K562 (cell line): ENCODE measurements around the gene TMED5. TPM values are rescaled to one million over a fixed set of nuclear protein-coding genes. Genes with fewer than 3 reads are reported as not detected.
"Not testable (repeated sequence)": the region's sequence is repeated elsewhere in the genome, so short reads cannot be mapped to it uniquely, and the experiment has no call there.

Source experiments
- ATAC-seq: fragments of 200-7000 bp; cut with Tn5 transposase; 3 replicates; pipeline ENCODE4 v1.9.1; 2020; ENCODE audit warnings: moderate library complexity
- BruUV-seq: library from RNA; stranded (reverse); fragments of 400-500 nt; replicated peaks from 2 replicates; lab custom pipeline; 2021; lab: Mats Ljungman, UMichigan
- CTCF ChIA-PET: fragments of 300-600 bp; formaldehyde crosslinking; extraction: SDS; loops from one replicate; lab custom pipeline; 2021; ENCODE audit warnings: low intra/inter-chr PET ratio; lab: Yijun Ruan, JAX
- POLR2A ChIA-PET: fragments of 300-600, 350-650 bp; sonication (Branson Sonifier 250); formaldehyde crosslinking; extraction: SDS; loops from one replicate; lab custom pipeline; 2021; ENCODE audit warnings: antibody characterized with exemption, inconsistent platforms; lab: Yijun Ruan, JAX
- DNase-seq, 4 experiments: peaks; one replicate each; pipeline versions ENCODE4 v3.0.0 to v3.0.0-alpha.2; 2011 to 2018; ENCODE audit warnings: low spot score in 3 of 4, mixed read lengths in 3 of 4; ENCODE audit errors: extremely low read depth in 1 of 4
- FAIRE-seq: peaks from 2 replicates; lab custom pipeline; 2011; peaks lifted over from hg19 to GRCh38; lab: Jason Lieb, UNC
- H2AFZ ChIP-seq: 2 replicates; pipeline ENCODE4 v1.6.0; 2011; ENCODE audit warnings: low read depth, low read length, control low read depth, inconsistent platforms
- H3K27ac ChIP-seq: fragments of 200-600 bp; 3 replicates; pipeline ENCODE4 v1.8.0; 2011; ENCODE audit warnings: low read depth, mild to moderate bottlenecking, control low read depth, inconsistent platforms, low read length, moderate library complexity, mixed read lengths; ENCODE audit errors: extremely low read depth
- H3K27me3 ChIP-seq, 2 experiments: fragments of 300-600 bp in 1 of 2; 2 replicates in 1 of 2; 3 replicates in 1 of 2; pipeline versions ENCODE4 v1.6.0 to v1.8.0; 2011; ENCODE audit warnings: inconsistent platforms in 2 of 2, low read length in 2 of 2, mild to moderate bottlenecking in 1 of 2, mixed read lengths in 1 of 2, moderate library complexity in 1 of 2; ENCODE audit not compliant: control insufficient read depth in 2 of 2, insufficient read depth in 2 of 2
- H3K36me3 ChIP-seq: fragments of 300-600 bp; 3 replicates; pipeline ENCODE4 v1.8.0; 2011; ENCODE audit warnings: mild to moderate bottlenecking, low read length, inconsistent platforms; ENCODE audit not compliant: control insufficient read depth, insufficient read depth
- H3K4me1 ChIP-seq, 2 experiments: fragments of 200-600 bp in 1 of 2; replicated peaks in 1 of 2; 2 replicates in 1 of 2; 3 replicates in 1 of 2; pipeline versions ENCODE4 v1.5.1 to v1.8.0; 2011; ENCODE audit warnings: inconsistent platforms in 2 of 2, low read length in 2 of 2, mild to moderate bottlenecking in 1 of 2, mixed read lengths in 1 of 2, moderate library complexity in 1 of 2; ENCODE audit not compliant: control insufficient read depth in 2 of 2, insufficient read depth in 2 of 2
- H3K4me2 ChIP-seq: 2 replicates; pipeline ENCODE4 v1.6.1; 2011; ENCODE audit warnings: low read length, control low read depth, inconsistent platforms, mixed read lengths; ENCODE audit not compliant: insufficient read depth
- H3K4me3 ChIP-seq: fragments of 200-600 bp; sonication (generic), shearing (Covaris generic); 2 replicates; pipeline ENCODE4 v1.5.1; 2016; ENCODE audit warnings: control low read depth, inconsistent platforms
- H3K79me2 ChIP-seq: fragments of 200-600 bp; 3 replicates; pipeline ENCODE4 v1.8.0; 2011; ENCODE audit warnings: low read length, inconsistent platforms; ENCODE audit not compliant: control insufficient read depth, insufficient read depth
- H3K9ac ChIP-seq, 2 experiments: 2 replicates each; pipeline versions ENCODE4 v1.6.0 to v1.6.1; 2011; ENCODE audit warnings: low read depth in 2 of 2, low read length in 2 of 2, control low read depth in 1 of 2, inconsistent platforms in 1 of 2, mild to moderate bottlenecking in 1 of 2, mixed read lengths in 1 of 2; ENCODE audit not compliant: insufficient read depth in 1 of 2
- H3K9me1 ChIP-seq: one replicate; pipeline ENCODE4 v1.6.0; 2011; ENCODE audit warnings: inconsistent platforms, mild to moderate bottlenecking, low read length, moderate library complexity; ENCODE audit not compliant: control insufficient read depth, insufficient read depth
- H3K9me3 ChIP-seq: replicated peaks from 2 replicates; pipeline ENCODE4 v1.5.1; 2011; ENCODE audit warnings: low read depth, low read length, inconsistent platforms; ENCODE audit not compliant: control insufficient read depth, insufficient read depth
- H4K20me1 ChIP-seq: replicated peaks from 2 replicates; pipeline ENCODE4 v1.6.1; 2011; ENCODE audit warnings: low read length, inconsistent platforms, mixed read lengths; ENCODE audit not compliant: control insufficient read depth, insufficient read depth
- KAT8 ChIP-seq: fragments of 450-650 bp; IDR thresholded peaks from 2 replicates; pipeline ENCODE4 v1.6.1; 2016; ENCODE audit warnings: low read depth, mild to moderate bottlenecking
- MCM7 ChIP-seq, 2 experiments: fragments of 450-650 bp; IDR thresholded peaks; 2 replicates each; pipeline ENCODE4 v1.6.1; 2016 to 2018
- STAT5A ChIP-seq: IDR thresholded peaks from 2 replicates; pipeline ENCODE4 v1.6.1; 2012; ENCODE audit warnings: low read length, inconsistent platforms, borderline replicate concordance
- ZNF445 ChIP-seq: fragments of 250-450 bp; sonication (Bioruptor Pico); IDR thresholded peaks from 2 replicates; pipeline ENCODE4 v1.4.0; 2020; ENCODE audit warnings: low read depth, mild to moderate bottlenecking, moderate library complexity
- WGBS: fragments of 100-300 bp; shearing (Covaris generic); methylation state at CpG from one replicate; pipeline ENCODE4 v1.1.6; 2016; ENCODE audit warnings: low coverage, mixed read lengths; ENCODE audit not compliant: insufficient coverage; ENCODE audit errors: missing lambda C conversion rate; 5-methylcytosine and 5-hydroxymethylcytosine counted together
- in situ Hi-C: fragments of 300-500 bp; cut with MboI; formaldehyde crosslinking; loops from 4 replicates; pipeline ENCODE4 v1.15.0; 2018; ENCODE audit warnings: inconsistent platforms, mixed read lengths
- intact Hi-C: fragments of 100-400 bp; cut with micrococcal nuclease; formaldehyde crosslinking; loops from 2 replicates; pipeline ENCODE4 v1.14.2; 2022
- polyA plus RNA-seq, 8 experiments: library from polyadenylated mRNA; depleted of rRNA in 4 of 8; stranded (reverse) in 5 of 8; unstranded in 3 of 8; fragments of >200 nt; fragmentation: Nextera tagmentation in 2 of 8; fragmentation: Illumina TruSeq in 1 of 8; extraction: Ambion mirVana in 2 of 8; extraction: Trizol in 1 of 8; gene quantifications; 2 replicates each; pipeline versions ENCODE4 v1.2.1 to v1.2.3, GENCODE V29; 2011 to 2014; ENCODE audit warnings: inconsistent platforms in 1 of 8, missing spikeins in 1 of 8
- total RNA-seq, 7 experiments: library from RNA; depleted of rRNA in 6 of 7; stranded (reverse); fragments of >200 nt in 6 of 7; fragmentation: Illumina TruSeq in 2 of 7; extraction: Trizol in 2 of 7; gene quantifications; 2 replicates each; pipeline versions ENCODE4 v1.2.1 to v1.2.3, GENCODE V29; 2011 to 2021; ENCODE audit warnings: low replicate concordance in 1 of 7
- TF ChIP-seq, protein P1 (sequence below): fragments of 250-450 bp; sonication (Bioruptor Pico); IDR thresholded peaks from 2 replicates; pipeline ENCODE4 v1.4.0; 2020
- TF ChIP-seq, protein P2 (sequence below): fragments of 250-450 bp; sonication (Bioruptor Pico); IDR thresholded peaks from 2 replicates; pipeline ENCODE4 v1.4.0; 2020
- TF ChIP-seq, protein P3 (sequence below): fragments of 250-450 bp; sonication (Bioruptor Pico); IDR thresholded peaks from 2 replicates; pipeline ENCODE4 v1.4.0; 2020; ENCODE audit warnings: mild to moderate bottlenecking
- TF ChIP-seq, protein P4 (sequence below): fragments of 250-450 bp; sonication (Bioruptor Pico); IDR thresholded peaks from 2 replicates; pipeline ENCODE4 v1.9.0; 2021; ENCODE audit warnings: mild to moderate bottlenecking

The TMED5 gene
- total and polyA plus RNA-seq, 9 of the 15 experiments (the other 6 are each of a cell fraction or from before 2014, with no cell fraction given): 28.7 to 83.7 (median 67.2) TPM

DNA sequence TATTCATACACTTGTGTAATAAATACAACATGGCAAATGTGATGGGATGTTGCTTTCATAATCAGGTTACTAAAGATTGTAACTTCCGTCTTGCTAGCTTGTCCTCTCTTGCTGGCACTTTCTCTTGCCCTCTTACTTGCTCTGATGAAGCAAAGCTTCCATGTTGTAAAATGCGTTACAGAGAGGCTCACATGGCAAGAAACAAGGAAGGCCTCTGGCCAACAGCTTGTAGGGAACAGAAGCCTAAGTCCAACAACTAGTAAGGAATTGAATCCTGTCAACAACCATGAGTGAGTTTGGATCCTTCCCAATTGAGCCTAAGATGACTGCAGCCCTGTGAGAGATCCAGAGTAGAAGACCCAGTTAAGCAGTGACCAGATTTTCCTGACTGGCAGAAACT lies 15.4 kb downstream of the TMED5 start (continued):
- TF ChIP-seq, protein P1, sequence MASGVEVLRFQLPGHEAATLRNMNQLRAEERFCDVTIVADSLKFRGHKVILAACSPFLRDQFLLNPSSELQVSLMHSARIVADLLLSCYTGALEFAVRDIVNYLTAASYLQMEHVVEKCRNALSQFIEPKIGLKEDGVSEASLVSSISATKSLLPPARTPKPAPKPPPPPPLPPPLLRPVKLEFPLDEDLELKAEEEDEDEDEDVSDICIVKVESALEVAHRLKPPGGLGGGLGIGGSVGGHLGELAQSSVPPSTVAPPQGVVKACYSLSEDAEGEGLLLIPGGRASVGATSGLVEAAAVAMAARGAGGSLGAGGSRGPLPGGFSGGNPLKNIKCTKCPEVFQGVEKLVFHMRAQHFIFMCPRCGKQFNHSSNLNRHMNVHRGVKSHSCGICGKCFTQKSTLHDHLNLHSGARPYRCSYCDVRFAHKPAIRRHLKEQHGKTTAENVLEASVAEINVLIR (CRISPR knock-in tag): no peak
- TF ChIP-seq KAT8 (no peak), STAT5A (no peak), ZNF445 (no peak), MCM7 (IDR thresholded peaks at IDR 0.05) (no peak)
- TF ChIP-seq, protein P2, sequence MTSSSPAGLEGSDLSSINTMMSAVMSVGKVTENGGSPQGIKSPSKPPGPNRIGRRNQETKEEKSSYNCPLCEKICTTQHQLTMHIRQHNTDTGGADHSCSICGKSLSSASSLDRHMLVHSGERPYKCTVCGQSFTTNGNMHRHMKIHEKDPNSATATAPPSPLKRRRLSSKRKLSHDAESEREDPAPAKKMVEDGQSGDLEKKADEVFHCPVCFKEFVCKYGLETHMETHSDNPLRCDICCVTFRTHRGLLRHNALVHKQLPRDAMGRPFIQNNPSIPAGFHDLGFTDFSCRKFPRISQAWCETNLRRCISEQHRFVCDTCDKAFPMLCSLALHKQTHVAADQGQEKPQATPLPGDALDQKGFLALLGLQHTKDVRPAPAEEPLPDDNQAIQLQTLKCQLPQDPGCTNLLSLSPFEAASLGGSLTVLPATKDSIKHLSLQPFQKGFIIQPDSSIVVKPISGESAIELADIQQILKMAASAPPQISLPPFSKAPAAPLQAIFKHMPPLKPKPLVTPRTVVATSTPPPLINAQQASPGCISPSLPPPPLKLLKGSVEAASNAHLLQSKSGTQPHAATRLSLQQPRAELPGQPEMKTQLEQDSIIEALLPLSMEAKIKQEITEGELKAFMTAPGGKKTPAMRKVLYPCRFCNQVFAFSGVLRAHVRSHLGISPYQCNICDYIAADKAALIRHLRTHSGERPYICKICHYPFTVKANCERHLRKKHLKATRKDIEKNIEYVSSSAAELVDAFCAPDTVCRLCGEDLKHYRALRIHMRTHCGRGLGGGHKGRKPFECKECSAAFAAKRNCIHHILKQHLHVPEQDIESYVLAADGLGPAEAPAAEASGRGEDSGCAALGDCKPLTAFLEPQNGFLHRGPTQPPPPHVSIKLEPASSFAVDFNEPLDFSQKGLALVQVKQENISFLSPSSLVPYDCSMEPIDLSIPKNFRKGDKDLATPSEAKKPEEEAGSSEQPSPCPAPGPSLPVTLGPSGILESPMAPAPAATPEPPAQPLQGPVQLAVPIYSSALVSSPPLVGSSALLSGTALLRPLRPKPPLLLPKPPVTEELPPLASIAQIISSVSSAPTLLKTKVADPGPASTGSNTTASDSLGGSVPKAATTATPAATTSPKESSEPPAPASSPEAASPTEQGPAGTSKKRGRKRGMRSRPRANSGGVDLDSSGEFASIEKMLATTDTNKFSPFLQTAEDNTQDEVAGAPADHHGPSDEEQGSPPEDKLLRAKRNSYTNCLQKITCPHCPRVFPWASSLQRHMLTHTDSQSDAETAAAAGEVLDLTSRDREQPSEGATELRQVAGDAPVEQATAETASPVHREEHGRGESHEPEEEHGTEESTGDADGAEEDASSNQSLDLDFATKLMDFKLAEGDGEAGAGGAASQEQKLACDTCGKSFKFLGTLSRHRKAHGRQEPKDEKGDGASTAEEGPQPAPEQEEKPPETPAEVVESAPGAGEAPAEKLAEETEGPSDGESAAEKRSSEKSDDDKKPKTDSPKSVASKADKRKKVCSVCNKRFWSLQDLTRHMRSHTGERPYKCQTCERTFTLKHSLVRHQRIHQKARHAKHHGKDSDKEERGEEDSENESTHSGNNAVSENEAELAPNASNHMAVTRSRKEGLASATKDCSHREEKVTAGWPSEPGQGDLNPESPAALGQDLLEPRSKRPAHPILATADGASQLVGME (CRISPR knock-in tag): no peak
- TF ChIP-seq, protein P3, sequence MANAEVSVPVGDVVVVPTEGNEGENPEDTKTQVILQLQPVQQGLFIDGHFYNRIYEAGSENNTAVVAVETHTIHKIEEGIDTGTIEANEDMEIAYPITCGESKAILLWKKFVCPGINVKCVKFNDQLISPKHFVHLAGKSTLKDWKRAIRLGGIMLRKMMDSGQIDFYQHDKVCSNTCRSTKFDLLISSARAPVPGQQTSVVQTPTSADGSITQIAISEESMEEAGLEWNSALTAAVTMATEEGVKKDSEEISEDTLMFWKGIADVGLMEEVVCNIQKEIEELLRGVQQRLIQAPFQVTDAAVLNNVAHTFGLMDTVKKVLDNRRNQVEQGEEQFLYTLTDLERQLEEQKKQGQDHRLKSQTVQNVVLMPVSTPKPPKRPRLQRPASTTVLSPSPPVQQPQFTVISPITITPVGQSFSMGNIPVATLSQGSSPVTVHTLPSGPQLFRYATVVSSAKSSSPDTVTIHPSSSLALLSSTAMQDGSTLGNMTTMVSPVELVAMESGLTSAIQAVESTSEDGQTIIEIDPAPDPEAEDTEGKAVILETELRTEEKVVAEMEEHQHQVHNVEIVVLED: no peak
- TF ChIP-seq, protein P4, sequence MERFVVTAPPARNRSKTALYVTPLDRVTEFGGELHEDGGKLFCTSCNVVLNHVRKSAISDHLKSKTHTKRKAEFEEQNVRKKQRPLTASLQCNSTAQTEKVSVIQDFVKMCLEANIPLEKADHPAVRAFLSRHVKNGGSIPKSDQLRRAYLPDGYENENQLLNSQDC (CRISPR knock-in tag): no peak

DNA sequence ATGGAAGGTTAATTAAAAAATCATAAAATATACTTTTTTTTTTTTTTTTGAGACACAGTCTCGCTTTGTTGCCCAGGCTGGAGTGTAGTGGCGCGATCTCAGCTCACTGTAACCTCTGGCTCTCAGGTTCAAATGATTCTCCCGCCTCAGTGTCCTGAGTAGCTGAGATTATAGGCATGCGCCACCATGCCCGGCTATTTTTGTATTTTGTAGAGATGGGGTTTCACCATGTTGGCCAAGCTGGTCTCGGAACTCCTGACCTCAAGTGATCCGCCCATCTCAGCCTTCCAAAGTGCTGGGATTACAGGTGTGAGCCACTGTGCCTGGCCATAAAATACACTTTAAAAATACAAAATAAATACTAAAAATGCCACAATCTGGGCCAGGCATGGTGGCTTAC lies 16.9 kb downstream of the TMED5 start:
- H3K9me3 ChIP-seq, H3K27me3 ChIP-seq, ATAC-seq, H3K9ac ChIP-seq, intact Hi-C loops, in situ Hi-C loops, H3K4me3 ChIP-seq, H3K9me1 ChIP-seq, H3K4me1 ChIP-seq, H3K27ac ChIP-seq, DNase-seq, H4K20me1 ChIP-seq, BruUV-seq, H2AFZ ChIP-seq, H3K4me2 ChIP-seq, FAIRE-seq: not testable (repeated sequence)
- POLR2A ChIA-PET: interaction anchor here (2.3 to 2.7 kb wide), 2 partner anchors 10 to 15 kb away, joined by 11 to 13 read pairs; no protein-coding TSS in a partner anchor
- CTCF ChIA-PET: interaction anchor here (0.6 kb wide), 1 partner anchor 43 kb away, joined by 3 read pairs; no protein-coding TSS in a partner anchor
- Histone ChIP-seq H3K36me3 (peaks cover 42% of the 10 kb centered on the region), H3K79me2 (peaks cover 88% of the 10 kb centered on the region)
- 96% methylated on average over 8 of the region's 8 CpGs for WGBS
